Nephron progenitor cell (in vitro differentiated cells): Measurements from ENCODE around the gene RERE.

Experiments used
- DNase-seq: peaks from one replicate; pipeline ENCODE4 v3.0.0; 2021
- H3K27ac Mint-ChIP-seq: 2 replicates; pipeline ENCODE4 v1.8.0; 2021; ENCODE audit warnings: mild to moderate bottlenecking, moderate library complexity, mixed read lengths
- H3K27me3 Mint-ChIP-seq: 2 replicates; pipeline ENCODE4 v1.8.0; 2021; ENCODE audit warnings: mild to moderate bottlenecking, low read depth, mixed read lengths; ENCODE audit not compliant: poor library complexity
- H3K36me3 Mint-ChIP-seq: 2 replicates; pipeline ENCODE4 v1.8.0; 2021; ENCODE audit warnings: low read depth, mixed read lengths
- H3K4me1 Mint-ChIP-seq: 2 replicates; pipeline ENCODE4 v1.8.0; 2021; ENCODE audit warnings: mixed read lengths
- H3K4me3 Mint-ChIP-seq: 2 replicates; pipeline ENCODE4 v1.8.0; 2021; ENCODE audit warnings: mild to moderate bottlenecking, moderate library complexity, mixed read lengths
- H3K9me3 Mint-ChIP-seq: 2 replicates; pipeline ENCODE4 v1.8.0; 2021; ENCODE audit warnings: mild to moderate bottlenecking, moderate library complexity, mixed read lengths
- TF ChIP-seq, protein P1 (sequence below): fragments of 200-600 bp; sonication (generic); IDR thresholded peaks from 2 replicates; pipeline ENCODE4 v1.5.0; 2021; ENCODE audit warnings: antibody characterized with exemption

RERE gene

DNA sequence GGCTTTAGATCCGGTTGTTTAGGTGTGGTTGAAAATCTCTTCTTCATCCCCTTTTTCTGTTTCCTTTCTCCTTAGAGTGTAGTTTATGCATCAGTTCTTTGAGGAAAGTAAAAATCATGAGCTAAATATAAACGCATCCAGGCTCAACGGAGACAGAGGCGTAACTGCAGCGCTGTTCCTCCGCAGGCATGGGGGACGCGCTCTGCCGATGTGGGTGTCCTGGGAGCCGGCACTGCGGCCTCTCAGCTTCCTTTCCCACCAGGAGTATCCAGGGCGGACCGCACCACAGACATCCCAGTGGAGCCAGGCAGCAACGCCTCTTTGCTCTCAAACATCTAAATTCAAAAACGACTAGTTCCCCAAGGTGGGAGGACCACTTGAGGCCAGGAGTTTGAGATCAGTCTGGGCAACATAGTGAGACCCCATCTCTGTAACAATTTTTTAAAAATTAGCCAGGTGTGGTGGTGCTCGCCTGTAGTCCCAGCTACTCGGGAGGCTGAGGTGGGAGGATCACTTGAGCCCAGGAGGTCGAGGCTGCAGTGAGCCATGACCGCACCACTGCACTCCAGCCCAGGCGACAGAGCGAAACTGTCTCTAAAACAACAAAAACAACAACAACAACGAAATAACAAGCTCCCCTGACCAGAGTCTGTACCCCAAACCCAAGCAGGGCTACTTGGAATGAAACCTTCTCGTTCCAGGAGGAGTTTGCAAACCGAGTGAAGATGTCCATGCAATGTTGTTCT is 483.2 kb downstream of the RERE start:
- Mint-ChIP-seq H3K9me3 (peaks cover 22% of the 10 kb centered on the region), H3K27ac (peak overlapping the region; percentile 29), H3K4me1 (peaks cover 5% of the 10 kb centered on the region), H3K4me3 (no peak overlapping the region), H3K27me3 (peaks cover 2% of the 10 kb centered on the region), H3K36me3 (peaks cover 5% of the 10 kb centered on the region)
- TF ChIP-seq, protein P1, sequence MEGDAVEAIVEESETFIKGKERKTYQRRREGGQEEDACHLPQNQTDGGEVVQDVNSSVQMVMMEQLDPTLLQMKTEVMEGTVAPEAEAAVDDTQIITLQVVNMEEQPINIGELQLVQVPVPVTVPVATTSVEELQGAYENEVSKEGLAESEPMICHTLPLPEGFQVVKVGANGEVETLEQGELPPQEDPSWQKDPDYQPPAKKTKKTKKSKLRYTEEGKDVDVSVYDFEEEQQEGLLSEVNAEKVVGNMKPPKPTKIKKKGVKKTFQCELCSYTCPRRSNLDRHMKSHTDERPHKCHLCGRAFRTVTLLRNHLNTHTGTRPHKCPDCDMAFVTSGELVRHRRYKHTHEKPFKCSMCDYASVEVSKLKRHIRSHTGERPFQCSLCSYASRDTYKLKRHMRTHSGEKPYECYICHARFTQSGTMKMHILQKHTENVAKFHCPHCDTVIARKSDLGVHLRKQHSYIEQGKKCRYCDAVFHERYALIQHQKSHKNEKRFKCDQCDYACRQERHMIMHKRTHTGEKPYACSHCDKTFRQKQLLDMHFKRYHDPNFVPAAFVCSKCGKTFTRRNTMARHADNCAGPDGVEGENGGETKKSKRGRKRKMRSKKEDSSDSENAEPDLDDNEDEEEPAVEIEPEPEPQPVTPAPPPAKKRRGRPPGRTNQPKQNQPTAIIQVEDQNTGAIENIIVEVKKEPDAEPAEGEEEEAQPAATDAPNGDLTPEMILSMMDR, result no peak
- no peak for DNase-seq

DNA sequence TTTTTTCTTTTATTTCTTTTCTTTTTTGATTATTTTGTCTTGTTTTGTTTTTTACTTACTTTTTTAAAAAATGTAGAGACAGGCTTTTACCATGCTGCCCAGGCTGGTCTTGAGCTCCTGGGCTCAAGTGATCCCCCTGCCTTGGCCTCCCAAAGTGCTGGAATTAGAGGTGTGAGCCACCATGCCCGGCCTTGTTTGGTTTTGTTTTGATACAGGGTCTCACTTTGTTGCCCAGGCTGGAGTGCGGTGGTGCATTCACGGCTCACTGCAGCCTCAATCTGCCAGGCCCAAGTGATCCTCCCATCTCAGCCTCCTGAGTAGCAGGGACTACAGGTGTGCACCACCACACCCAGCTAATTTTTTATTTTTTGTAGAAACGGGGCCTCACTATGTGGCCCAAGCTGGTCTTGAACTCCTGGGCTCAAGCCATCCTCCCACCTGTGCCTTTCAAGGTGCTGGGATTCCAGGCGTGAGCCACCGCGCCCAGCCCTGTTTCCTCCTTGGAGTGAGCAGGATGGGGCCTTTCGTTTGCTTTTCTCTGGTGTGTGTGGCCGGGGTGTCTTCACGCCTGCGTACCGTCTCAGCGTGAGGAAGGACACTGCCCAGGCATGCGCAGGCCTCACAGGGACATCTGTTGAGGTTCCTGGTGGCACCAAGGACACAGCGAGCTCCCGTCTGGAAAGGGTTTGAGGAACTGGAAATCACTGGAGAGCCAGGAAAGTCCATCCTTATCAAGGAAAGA is 484.0 kb downstream of the RERE start:
- H3K27ac Mint-ChIP-seq, result no peak overlapping the region
- TF ChIP-seq, protein P1, result no peak
- DNase-seq, result no peak
- H3K36me3 Mint-ChIP-seq, result peaks cover 5% of the 10 kb centered on the region
- no peak overlapping the region for H3K4me3 Mint-ChIP-seq
- peaks cover 2% of the 10 kb centered on the region for H3K27me3 Mint-ChIP-seq
- H3K9me3 Mint-ChIP-seq, result peaks cover 22% of the 10 kb centered on the region
- peaks cover 13% of the 10 kb centered on the region for H3K4me1 Mint-ChIP-seq

DNA sequence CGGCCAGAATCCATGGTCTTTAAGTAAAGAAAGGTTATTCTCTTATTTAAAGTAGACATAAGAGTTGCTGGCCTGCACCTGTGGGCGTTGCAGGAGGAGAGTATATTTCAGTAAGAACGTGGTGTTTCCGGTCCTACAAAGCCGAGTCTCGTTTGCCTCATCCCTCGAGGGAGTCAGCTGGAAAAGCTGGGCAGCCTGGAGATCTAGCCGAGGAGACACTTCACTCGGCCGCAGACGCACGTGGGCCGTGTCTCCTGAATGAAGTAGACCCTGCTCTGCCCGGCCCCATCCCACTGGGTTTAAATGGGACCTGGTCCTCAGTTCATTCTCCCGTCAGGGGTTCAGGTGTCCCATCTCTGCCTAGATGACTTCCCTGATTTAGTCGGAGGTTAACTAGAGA is 484.6 kb downstream of the RERE start:
- DNase-seq, result no peak
- Mint-ChIP-seq H3K27me3 (peaks cover 2% of the 10 kb centered on the region), H3K4me1 (peaks cover 13% of the 10 kb centered on the region)

DNA sequence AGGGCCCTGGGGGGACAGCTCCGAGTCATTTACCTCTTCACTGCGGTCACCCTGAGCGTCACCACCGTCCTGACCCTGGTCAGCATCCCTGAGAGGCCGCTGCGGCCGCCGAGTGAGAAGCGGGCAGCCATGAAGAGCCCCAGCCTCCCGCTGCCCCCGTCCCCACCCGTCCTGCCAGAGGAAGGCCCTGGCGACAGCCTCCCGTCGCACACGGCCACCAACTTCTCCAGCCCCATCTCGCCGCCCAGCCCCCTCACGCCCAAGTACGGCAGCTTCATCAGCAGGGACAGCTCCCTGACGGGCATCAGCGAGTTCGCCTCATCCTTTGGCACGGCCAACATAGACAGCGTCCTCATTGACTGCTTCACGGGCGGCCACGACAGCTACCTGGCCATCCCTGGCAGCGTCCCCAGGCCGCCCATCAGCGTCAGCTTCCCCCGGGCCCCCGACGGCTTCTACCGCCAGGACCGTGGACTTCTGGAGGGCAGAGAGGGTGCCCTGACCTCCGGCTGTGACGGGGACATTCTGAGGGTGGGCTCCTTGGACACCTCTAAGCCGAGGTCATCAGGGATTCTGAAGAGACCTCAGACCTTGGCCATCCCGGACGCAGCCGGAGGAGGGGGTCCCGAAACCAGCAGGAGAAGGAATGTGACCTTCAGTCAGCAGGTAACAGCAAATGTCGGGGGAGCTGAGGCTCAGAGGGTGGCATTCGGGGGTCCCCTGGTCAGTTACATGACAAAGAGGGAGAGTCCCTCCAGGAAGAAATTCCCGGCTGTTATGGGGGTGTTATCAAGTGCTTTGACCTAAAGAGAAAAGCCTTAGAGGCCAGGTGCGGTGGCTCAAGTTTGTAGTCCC is 486.9 kb downstream of the RERE start:
- peaks cover 6% of the 10 kb centered on the region for H3K9me3 Mint-ChIP-seq
- peaks cover 2% of the 10 kb centered on the region for H3K27me3 Mint-ChIP-seq
- peaks cover 13% of the 10 kb centered on the region for H3K4me1 Mint-ChIP-seq
- TF ChIP-seq, protein P1, result no peak
- DNase-seq, result no peak
- no peak overlapping the region for H3K4me3 Mint-ChIP-seq
- H3K27ac Mint-ChIP-seq, result no peak overlapping the region
- H3K36me3 Mint-ChIP-seq, result no peaks in the 10 kb centered on the region

More for the DNA sequence above, 484.6 kb downstream of the RERE start:
- Mint-ChIP-seq H3K27ac (no peak overlapping the region), H3K4me3 (no peak overlapping the region), H3K36me3 (peaks cover 5% of the 10 kb centered on the region), H3K9me3 (peaks cover 21% of the 10 kb centered on the region)
- TF ChIP-seq, protein P1, result no peak

DNA sequence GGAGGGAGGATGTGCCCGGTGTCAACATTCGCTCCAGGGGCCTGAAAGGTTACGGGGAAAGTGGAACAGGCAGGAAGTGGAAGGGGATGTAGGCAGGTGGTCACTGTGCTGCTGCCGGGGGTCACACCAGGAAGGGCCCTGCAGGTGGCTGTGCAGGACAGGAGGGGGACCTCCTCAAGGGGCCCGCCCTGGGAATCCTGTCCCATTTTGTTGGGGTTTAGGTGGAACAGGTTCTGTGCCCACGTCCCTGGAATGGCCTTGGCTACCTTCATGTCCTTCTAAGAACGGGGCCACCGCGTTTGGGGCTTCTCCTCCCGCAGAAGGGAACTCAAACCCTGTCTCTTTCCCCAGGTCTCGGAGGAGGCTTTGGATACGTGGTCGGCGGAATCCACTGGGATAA is 487.6 kb downstream of the RERE start:
- no peak for DNase-seq
- peaks cover 13% of the 10 kb centered on the region for H3K4me1 Mint-ChIP-seq
- H3K36me3 Mint-ChIP-seq, result no peaks in the 10 kb centered on the region
- TF ChIP-seq, protein P1, result no peak
- no peak overlapping the region for H3K4me3 Mint-ChIP-seq
- H3K27ac Mint-ChIP-seq, result peak overlapping the region; percentile 39
- peaks cover 2% of the 10 kb centered on the region for H3K27me3 Mint-ChIP-seq
- peaks cover 6% of the 10 kb centered on the region for H3K9me3 Mint-ChIP-seq
